CD4-positive, alpha-beta T cell treated with Interleukin-12 subunit alpha and Interleukin-12 subunit beta, for 1 hour (primary cell): ENCODE data around the gene CELF1.

Source experiments
- DNase-seq: peaks from one replicate; pipeline ENCODE4 v3.0.0-alpha.2; 2020

CELF1 gene

DNA sequence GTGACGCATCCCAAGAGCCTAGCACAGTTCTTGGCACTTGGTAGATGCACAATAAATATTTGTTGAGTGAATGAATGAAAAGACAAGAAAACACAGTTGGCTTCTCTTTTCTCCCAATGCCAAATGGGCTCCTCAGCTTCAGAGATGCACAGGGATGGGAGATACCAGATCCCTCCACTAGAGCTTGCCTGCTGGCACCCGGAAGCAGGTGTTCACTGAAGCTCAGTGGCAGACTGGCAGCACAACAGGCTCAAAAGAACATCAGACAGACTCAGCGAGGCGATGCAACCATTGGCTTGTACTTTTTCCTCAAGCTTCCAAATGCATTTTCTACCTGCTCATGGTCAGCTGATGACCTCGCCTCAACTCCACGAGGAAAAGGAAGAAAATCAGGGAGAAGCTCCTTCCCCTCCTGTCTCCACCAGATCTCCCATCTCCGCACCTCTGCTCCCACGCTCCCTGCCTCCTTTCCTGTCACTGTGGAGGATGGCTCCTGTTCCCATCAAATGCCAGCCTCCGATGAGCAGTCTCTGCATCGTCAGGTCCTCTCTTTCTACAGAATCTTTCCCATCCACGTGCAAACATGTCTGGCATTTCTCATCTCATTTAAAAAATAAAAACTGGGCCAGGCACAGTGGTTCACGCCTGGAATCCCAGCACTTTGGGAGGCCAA is 109.8 kb downstream of the CELF1 start:
- no peak for DNase-seq

DNA sequence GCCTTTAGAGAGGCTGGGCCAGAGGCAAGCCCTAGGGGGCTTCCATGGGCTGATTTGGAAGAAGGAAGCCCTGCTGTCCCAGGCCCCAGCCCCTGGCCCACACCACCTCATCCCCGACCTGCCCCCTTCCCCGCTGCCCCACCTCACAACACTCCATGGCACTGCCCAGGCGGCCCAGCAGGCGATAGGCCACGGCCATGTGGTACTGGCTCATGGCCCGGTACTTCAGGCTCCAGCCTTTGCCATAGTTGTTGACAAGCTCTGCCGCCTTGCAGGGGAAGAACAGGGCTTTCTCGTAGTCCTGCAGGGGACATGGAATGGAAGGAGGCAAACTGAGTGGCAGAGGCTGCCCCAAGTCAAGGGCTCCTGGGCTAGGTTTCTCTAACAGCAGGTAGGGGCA is 110.4 kb downstream of the CELF1 start:
- DNase-seq = no peak

DNA sequence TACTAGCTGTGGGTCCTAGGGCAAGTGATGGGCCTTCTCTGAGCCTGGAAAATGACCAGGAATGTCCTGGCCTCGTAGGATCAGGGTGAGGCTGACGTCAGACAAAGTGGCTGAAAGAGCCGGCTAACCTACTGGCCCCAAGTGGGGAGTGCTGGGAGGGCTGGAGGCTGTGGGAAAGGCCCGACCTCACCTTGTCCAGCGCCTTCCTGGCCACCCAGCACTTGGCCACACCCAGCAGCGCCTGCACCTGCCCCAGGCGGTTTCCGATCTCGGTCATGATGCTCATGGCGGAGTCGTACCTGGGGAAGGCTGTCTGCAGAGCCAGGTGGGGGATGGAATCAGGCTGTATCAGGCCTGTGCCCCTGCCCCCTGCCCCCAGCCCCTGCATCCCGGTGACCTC is 111.5 kb downstream of the CELF1 start:
- DNase-seq = no peak

GRCh38 chr11:47440054-47440476 is 112.9 kb downstream of the CELF1 start:
- DNase-seq = no peak

- no peak for DNase-seq
Measured at GRCh38 chr11:47438721-47439120, 114.2 kb downstream of the CELF1 start.

DNA sequence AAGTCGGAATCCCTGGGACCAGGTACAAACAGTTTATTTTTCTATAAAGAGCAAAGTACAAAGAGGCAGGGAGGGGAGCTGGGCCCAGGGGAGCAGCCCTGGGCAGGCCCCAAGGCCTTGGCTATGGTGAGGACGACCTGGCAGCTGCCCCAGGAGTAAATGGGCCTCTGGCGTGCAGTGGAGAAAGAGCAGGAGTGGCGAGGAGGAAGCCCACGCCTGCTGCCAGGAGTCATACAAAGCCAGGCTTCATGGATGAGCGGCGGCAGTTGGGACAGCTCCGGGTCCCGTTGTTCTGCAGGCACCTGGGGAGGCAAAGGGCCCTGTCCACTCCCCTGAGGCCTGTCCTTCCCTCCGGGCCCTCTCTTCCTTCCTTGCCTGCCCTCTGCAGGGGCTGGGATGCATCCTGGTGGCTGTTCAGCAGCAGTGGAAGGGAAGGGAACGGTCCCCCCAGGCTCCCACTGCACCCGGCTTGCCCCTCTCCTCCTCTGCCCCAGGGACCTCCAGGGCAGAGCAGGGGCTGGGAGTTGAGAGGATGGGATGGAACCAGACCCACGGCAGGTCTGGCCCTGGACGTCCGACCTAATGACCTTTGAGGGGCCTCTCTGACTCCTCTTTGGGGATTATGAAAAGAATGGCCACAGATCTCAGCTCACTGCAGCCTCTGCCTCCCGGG is 115.0 kb downstream of the CELF1 start:
- DNase-seq = no peak

DNA sequence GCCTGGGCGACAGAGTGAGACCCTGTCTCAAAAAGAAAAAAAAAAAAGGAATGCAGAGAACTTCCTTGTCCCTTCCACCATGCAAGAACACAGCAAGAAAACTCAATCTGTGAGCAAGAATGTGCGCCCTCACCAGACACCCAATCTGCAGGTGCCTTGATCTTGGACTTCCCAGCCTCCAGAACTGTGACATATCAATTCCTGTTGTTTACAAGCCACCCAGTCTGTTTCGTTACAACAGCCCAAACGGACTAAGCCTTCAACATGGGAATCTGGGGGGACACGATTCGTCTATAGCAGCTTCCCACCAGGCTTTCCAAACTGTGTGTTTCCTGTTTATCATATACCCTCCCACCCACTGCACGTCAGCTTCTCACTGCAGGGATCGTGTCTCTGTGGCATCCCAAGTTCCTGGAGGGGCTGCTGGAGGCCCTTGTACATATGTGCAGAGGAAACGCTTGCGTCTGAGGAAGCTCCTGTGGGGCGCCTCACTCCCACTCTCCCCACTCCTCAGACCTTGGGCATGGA is 115.7 kb downstream of the CELF1 start:
- DNase-seq = no peak

- DNase-seq = no peak
Measured at GRCh38 chr11:47436726-47437125, 116.2 kb downstream of the CELF1 start.

GRCh38 chr11:47435687-47436086 is 117.2 kb downstream of the CELF1 start:
- DNase-seq = no peak

DNA sequence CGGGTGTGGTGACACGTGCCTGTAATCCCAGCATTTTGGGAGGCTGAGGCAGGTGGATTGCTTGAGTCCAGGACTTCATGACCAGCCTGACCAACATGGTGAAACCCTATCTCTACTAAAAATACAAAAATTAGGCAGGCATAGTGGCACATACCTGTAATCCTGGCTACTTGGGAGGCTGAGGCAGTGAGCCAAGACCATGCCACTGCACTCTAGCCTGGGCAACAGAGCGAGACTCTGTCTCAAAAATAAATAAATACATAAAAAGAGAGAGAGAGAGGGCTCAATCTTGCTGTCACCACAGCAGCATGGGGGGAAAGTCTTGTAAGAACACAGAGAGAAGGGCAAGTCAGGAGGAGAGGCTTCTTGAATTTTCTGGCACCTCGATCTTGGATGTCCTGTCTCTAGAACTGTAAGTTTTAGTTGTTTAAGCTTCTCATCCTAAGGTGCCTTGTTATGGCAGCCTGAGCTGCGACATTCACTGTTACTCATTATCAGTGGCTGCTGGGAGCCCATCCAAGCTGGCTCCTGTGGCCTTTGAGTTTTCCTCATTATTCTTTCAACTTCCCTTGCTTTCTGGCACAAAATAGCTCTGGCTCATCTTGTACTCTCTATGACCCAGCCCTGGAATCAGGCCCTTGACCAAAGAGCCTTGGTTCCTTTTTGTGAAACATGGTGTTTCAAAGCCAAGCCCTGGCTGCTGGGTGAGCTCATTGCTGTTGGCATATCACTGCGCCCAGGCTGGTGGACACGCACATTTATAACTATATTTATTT is 118.7 kb downstream of the CELF1 start:
- no peak for DNase-seq

GRCh38 chr11:47433157-47433556 is 119.8 kb downstream of the CELF1 start:
- no peak for DNase-seq

DNA sequence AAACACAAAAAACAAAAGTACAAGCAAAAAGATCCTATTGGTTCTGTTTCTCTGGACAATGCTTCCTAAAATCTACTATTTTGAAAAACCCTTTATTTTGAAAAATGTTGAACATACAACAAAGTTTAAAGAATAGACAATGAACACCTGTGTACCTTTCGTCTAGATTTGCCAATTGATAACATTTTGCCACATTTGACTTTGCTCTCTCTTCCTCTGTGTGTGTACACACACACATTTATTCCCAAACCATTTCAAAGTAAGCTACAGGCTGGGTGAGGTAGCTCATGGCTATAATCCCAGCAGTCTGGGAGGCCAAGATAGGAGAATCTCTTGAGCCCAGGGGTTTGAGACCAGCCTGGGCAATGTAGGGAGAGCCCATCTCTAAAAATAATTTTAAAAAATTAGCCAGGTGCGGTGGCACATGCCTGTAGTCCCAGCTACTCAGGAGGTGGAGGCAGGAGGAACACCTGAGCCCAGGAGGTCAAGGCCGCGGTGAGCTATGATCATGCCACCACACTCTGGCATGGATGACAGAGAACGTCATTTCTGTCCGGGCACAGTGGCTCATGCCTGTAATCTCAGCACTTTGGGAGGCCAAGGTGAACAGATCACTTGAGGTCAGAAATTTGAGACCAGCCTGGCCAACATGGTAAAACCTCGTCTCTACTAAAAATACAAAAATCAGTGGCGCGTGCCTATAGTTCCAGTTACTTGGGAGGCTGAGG is 121.4 kb downstream of the CELF1 start:
- DNase-seq = no peak

- no peak for DNase-seq
Measured at GRCh38 chr11:47430524-47430923, 122.4 kb downstream of the CELF1 start.

GRCh38 chr11:47426062-47426956 is 126.6 kb downstream of the CELF1 start, which contains the start of gene PSMC3:
Gene PSMC3 (minus strand): TSS chr11:47426439. CDS start chr11:47426279, 160 bp downstream.
- DNase-seq = peak; percentile 98

GRCh38 chr11:47425611-47426010 is 127.3 kb downstream of the CELF1 start:
- no peak for DNase-seq

GRCh38 chr11:47418454-47419259 is 134.3 kb downstream of the CELF1 start:
- no peak for DNase-seq

DNA sequence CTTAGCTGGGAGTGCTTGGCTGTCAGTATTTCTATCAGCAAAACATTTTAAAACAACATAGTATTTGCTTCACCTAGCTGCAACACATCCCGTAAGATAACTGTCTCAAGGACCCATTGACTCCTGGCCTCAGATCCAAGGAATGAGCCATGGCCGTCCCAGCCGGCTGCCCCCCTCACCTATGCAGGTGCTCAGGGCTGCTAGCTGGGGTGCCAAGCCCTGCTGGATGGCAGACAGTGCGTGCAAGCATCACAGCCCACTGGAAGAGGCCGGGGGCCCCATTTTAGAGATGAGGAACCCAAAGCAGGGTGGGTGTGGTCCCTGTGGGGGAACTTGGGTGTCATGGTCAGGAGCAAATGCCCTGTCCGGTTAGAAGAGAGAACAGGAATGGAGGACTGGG is 135.2 kb downstream of the CELF1 start:
- DNase-seq = no peak

DNA sequence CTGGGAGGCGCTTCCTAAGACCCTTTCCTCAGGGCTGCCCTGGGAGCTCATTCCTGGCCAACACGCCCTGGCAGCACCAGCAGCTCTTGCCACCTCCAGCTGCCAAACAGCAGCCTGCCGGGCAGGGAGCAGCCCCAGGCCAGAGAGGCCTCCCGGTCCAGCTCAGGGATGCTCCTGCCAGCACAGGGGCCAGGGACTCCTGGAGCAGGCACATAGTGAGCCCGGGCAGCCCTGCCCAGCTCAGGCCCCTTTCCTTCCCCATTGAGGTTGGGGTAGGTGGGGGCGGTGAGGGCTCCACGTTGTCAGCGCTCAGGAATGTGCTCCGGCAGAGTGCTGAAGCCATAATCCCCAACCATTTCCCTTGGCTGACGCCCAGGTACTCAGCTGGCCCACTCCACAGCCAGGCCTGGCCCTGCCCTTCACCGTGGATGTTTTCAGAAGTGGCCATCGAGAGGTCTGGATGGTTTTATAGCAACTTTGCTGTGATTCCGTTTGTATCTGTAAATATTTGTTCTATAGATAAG is 136.9 kb downstream of the CELF1 start:
- no peak for DNase-seq
